IMR-90 (cell line): Measurements from ENCODE around the gene TYMS. TPM values are rescaled to one million over a fixed set of nuclear protein-coding genes. Genes with fewer than 3 reads are reported as not detected.

ENCODE experiments used
- ATAC-seq: fragments of 200-7000 bp; cut with Tn5 transposase; 2 replicates; pipeline ENCODE4 v1.9.1; 2020; ENCODE audit warnings: low read depth, mild to moderate bottlenecking, moderate library complexity
- BruUV-seq: library from RNA; stranded (reverse); fragments of 400-500 nt; replicated peaks from 2 replicates; lab custom pipeline; 2021; lab: Mats Ljungman, UMichigan
- CTCF ChIA-PET: fragments of 300-600 bp; formaldehyde crosslinking; extraction: SDS; loops from one replicate; lab custom pipeline; 2021; ENCODE audit warnings: antibody characterized with exemption; lab: Yijun Ruan, JAX
- POLR2A ChIA-PET: fragments of 300-600 bp; sonication (Branson Sonifier 250); formaldehyde crosslinking; loops from one replicate; lab custom pipeline; 2022; ENCODE audit warnings: antibody characterized with exemption; ENCODE audit not compliant: unreplicated experiment; lab: Charles Lee
- DNase-seq: peaks from one replicate; pipeline ENCODE4 v3.0.0; 2013
- H2AFZ ChIP-seq: replicated peaks from 2 replicates; pipeline ENCODE3; 2013; ENCODE audit warnings: low read length, mild to moderate bottlenecking; ENCODE audit not compliant: poor library complexity
- H2AK5ac ChIP-seq: 2 replicates; pipeline ENCODE4 v1.6.1; 2013; ENCODE audit warnings: low read depth, low read length, inconsistent platforms
- H2AK9ac ChIP-seq: replicated peaks from 2 replicates; pipeline ENCODE3; 2013; ENCODE audit warnings: mild to moderate bottlenecking, low read depth, low read length, moderate library complexity; ENCODE audit not compliant: poor library complexity
- H2BK120ac ChIP-seq: 2 replicates; pipeline ENCODE4 v1.6.1; 2013; ENCODE audit warnings: low read depth, low read length, inconsistent platforms
- H2BK15ac ChIP-seq: 3 replicates; pipeline ENCODE4 v1.6.1; 2013; ENCODE audit warnings: low read depth, low read length, inconsistent platforms
- H2BK20ac ChIP-seq: 2 replicates; pipeline ENCODE4 v1.6.1; 2013; ENCODE audit warnings: low read depth, mild to moderate bottlenecking, inconsistent platforms, low read length, moderate library complexity
- H2BK5ac ChIP-seq: 2 replicates; pipeline ENCODE4 v1.6.1; 2013; ENCODE audit warnings: mild to moderate bottlenecking, low read depth, low read length, inconsistent platforms; ENCODE audit not compliant: poor library complexity, severe bottlenecking
- H3K14ac ChIP-seq: replicated peaks from 2 replicates; pipeline ENCODE4 v1.6.1; 2013; ENCODE audit warnings: low read depth, low read length, inconsistent platforms
- H3K18ac ChIP-seq: 2 replicates; pipeline ENCODE4 v1.6.1; 2013; ENCODE audit warnings: low read depth, low read length, control low read depth
- H3K23ac ChIP-seq: 2 replicates; pipeline ENCODE4 v1.6.1; 2013; ENCODE audit warnings: low read depth, low read length, inconsistent platforms
- H3K27ac ChIP-seq: 2 replicates; pipeline ENCODE4 v1.5.1; 2013; ENCODE audit warnings: mild to moderate bottlenecking, control low read depth, low read length; ENCODE audit not compliant: insufficient read depth
- H3K27me3 ChIP-seq: 2 replicates; pipeline ENCODE4 v1.6.1; 2013; ENCODE audit warnings: low read length; ENCODE audit not compliant: control insufficient read depth, insufficient read depth
- H3K36me3 ChIP-seq: 2 replicates; pipeline ENCODE4 v1.6.1; 2013; ENCODE audit warnings: low read length, mixed read lengths; ENCODE audit not compliant: control insufficient read depth, insufficient read depth
- H3K4ac ChIP-seq: 2 replicates; pipeline ENCODE4 v1.6.1; 2013; ENCODE audit warnings: low read depth, low read length, inconsistent platforms
- H3K4me1 ChIP-seq: 2 replicates; pipeline ENCODE4 v1.6.1; 2013; ENCODE audit warnings: low read length, mixed read lengths; ENCODE audit not compliant: control insufficient read depth, insufficient read depth
- H3K4me2 ChIP-seq: 2 replicates; pipeline ENCODE4 v1.6.1; 2013; ENCODE audit warnings: low read depth, mild to moderate bottlenecking, control low read depth, low read length, moderate library complexity
- H3K4me3 ChIP-seq: 2 replicates; pipeline ENCODE4 v1.5.1; 2013; ENCODE audit warnings: low read depth, mild to moderate bottlenecking, control low read depth, low read length, moderate library complexity; ENCODE audit not compliant: insufficient read depth
- H3K56ac ChIP-seq: 2 replicates; pipeline ENCODE4 v1.6.1; 2013; ENCODE audit warnings: low read length, inconsistent platforms; ENCODE audit not compliant: insufficient read depth; ENCODE audit errors: extremely low read depth
- H3K79me1 ChIP-seq, 2 experiments: 2 replicates each; pipeline ENCODE4 v1.6.1; 2013; ENCODE audit warnings: low read length in 2 of 2, inconsistent platforms in 1 of 2, low read depth in 1 of 2
- H3K9ac ChIP-seq: 2 replicates; pipeline ENCODE4 v1.6.1; 2013; ENCODE audit warnings: low read depth, low read length, control low read depth
- H3K9me1 ChIP-seq: 2 replicates; pipeline ENCODE4 v1.6.1; 2013; ENCODE audit warnings: low read length, inconsistent platforms; ENCODE audit not compliant: insufficient read depth
- H3K9me3 ChIP-seq: 2 replicates; pipeline ENCODE4 v1.6.1; 2013; ENCODE audit warnings: low read length; ENCODE audit not compliant: control insufficient read depth, insufficient read depth
- H4K20me1 ChIP-seq: 2 replicates; pipeline ENCODE4 v1.6.1; 2013; ENCODE audit warnings: low read length, inconsistent platforms; ENCODE audit not compliant: insufficient read depth
- H4K5ac ChIP-seq: 2 replicates; pipeline ENCODE4 v1.6.1; 2013; ENCODE audit warnings: mild to moderate bottlenecking, low read depth, low read length, control low read depth
- H4K8ac ChIP-seq, 2 experiments: 2 replicates each; pipeline ENCODE4 v1.6.1; 2013; ENCODE audit warnings: low read depth in 2 of 2, low read length in 2 of 2, control low read depth in 1 of 2, inconsistent platforms in 1 of 2
- H4K91ac ChIP-seq: 2 replicates; pipeline ENCODE4 v1.6.1; 2013; ENCODE audit warnings: low read depth, low read length, inconsistent platforms; ENCODE audit not compliant: insufficient read depth
- BHLHE40 ChIP-seq: fragments of 150-350 bp; IDR thresholded peaks from 2 replicates; pipeline ENCODE4 v1.6.1; 2016; ENCODE audit warnings: mild to moderate bottlenecking, low read depth, low read length
- CEBPB ChIP-seq: IDR thresholded peaks from 2 replicates; pipeline ENCODE4 v1.6.1; 2012; ENCODE audit warnings: low read depth, low read length, improper control_type of control experiment
- ELK1 ChIP-seq: fragments of 150-350 bp; IDR thresholded peaks from 2 replicates; pipeline ENCODE4 v1.6.1; 2016; ENCODE audit warnings: low read depth, mild to moderate bottlenecking, low read length, moderate library complexity, borderline replicate concordance
- MAZ ChIP-seq: IDR thresholded peaks from 2 replicates; pipeline ENCODE4 v1.6.1; 2012; ENCODE audit warnings: low read depth, mild to moderate bottlenecking, low read length, improper control_type of control experiment, moderate library complexity, borderline replicate concordance
- MXI1 ChIP-seq: IDR thresholded peaks from 2 replicates; pipeline ENCODE4 v1.6.1; 2012; ENCODE audit warnings: low read depth, mild to moderate bottlenecking, low read length, moderate library complexity, borderline replicate concordance
- NFE2L2 ChIP-seq: fragments of 150-350 bp; IDR thresholded peaks from 2 replicates; pipeline ENCODE4 v1.6.1; 2016; ENCODE audit warnings: low read depth, mild to moderate bottlenecking, low read length
- POLR2A ChIP-seq: IDR thresholded peaks from 2 replicates; pipeline ENCODE4 v1.6.1; 2012; ENCODE audit warnings: mild to moderate bottlenecking, low read depth, low read length
- RAD21 ChIP-seq: IDR thresholded peaks from 2 replicates; pipeline ENCODE4 v1.6.1; 2012; ENCODE audit warnings: low read length, improper control_type of control experiment
- RCOR1 ChIP-seq: IDR thresholded peaks from 2 replicates; pipeline ENCODE4 v1.6.1; 2012; ENCODE audit warnings: mild to moderate bottlenecking, low read length, improper control_type of control experiment; ENCODE audit not compliant: insufficient replicate concordance
- SMC3 ChIP-seq: fragments of 150-350 bp; IDR thresholded peaks from 2 replicates; pipeline ENCODE4 v1.6.1; 2016; ENCODE audit warnings: low read depth, mild to moderate bottlenecking, antibody characterized with exemption, low read length, moderate library complexity
- WGBS, 2 experiments: methylation state at CpG; one replicate each; pipeline versions ENCODE4 v1.1.5 to v1.1.7; 2013; ENCODE audit warnings: missing lambda C conversion rate in 2 of 2; ENCODE audit not compliant: insufficient read length in 1 of 2; ENCODE audit errors: extremely low coverage in 2 of 2; 5-methylcytosine and 5-hydroxymethylcytosine counted together
- dilution Hi-C: fragments of 300-500 bp; cut with HindIII; formaldehyde crosslinking; loops from one replicate; pipeline ENCODE4 v1.14.3; 2018; ENCODE audit warnings: low sequenced_read_pairs; ENCODE audit not compliant: unreplicated experiment
- in situ Hi-C: fragments of 300-500 bp; cut with MboI; formaldehyde crosslinking; loops from 3 replicates; pipeline ENCODE4 v1.14.3; 2019; ENCODE audit warnings: low sequenced_read_pairs, inconsistent platforms, mixed read lengths
- intact Hi-C: fragments of 100-400 bp; cut with micrococcal nuclease; formaldehyde crosslinking; loops from 2 replicates; pipeline ENCODE4 v1.10.0; 2022
- polyA plus RNA-seq, 3 experiments: library from polyadenylated mRNA; depleted of rRNA; stranded (reverse); fragments of >200 nt; gene quantifications; 2 replicates each; pipeline ENCODE4 v1.2.3, GENCODE V29; 2012; ENCODE audit warnings: low replicate concordance in 1 of 3
- total RNA-seq: library from RNA; depleted of rRNA; stranded (reverse); fragments of >200 nt; gene quantifications from 2 replicates; pipeline ENCODE4 v1.2.3, GENCODE V29; 2012

Gene TYMS
- total and polyA plus RNA-seq, 2 of the 4 experiments (the other 2 are of a cell fraction) = 28.3 to 92.2 TPM

- Histone ChIP-seq H2AK9ac (no peak overlapping the region), H3K27ac (no peak overlapping the region), H4K5ac (no peak overlapping the region), H3K23ac (no peak overlapping the region), H3K79me1 (no peaks in the 10 kb centered on the region), H2BK20ac (no peak overlapping the region), H3K27me3 (no peaks in the 10 kb centered on the region), H4K91ac (no peak overlapping the region), H3K14ac (no peak overlapping the region), H3K4me1 (no peaks in the 10 kb centered on the region), H4K8ac (no peak overlapping the region), H3K4me2 (no peak overlapping the region), H3K9me1 (peaks cover 3% of the 10 kb centered on the region; the same call in 1 of the 2 replicates), H2BK15ac (no peak overlapping the region), H2BK5ac (no peak overlapping the region), H4K20me1 (no peaks in the 10 kb centered on the region), H3K18ac (no peak overlapping the region), H3K36me3 (peaks cover 22% of the 10 kb centered on the region), H3K56ac (no peak overlapping the region), H3K9ac (no peak overlapping the region), H3K9me3 (no peaks in the 10 kb centered on the region), H3K4me3 (no peak overlapping the region), H3K4ac (no peak overlapping the region), H2BK120ac (no peak overlapping the region), H2AK5ac (no peak overlapping the region), H2AFZ (no peak overlapping the region)
- intact Hi-C loops = no loop called here
- in situ Hi-C loops = no loop called here
- CTCF ChIA-PET = no interaction called here
- WGBS, 2 experiments = no CpG with 5 or more reads among the region's 4 CpGs
- DNase-seq (no peak), ATAC-seq (no peak)
- BruUV-seq = no TSS peak
- POLR2A ChIA-PET = no interaction called here
- TF ChIP-seq POLR2A (no peak), ELK1 (no peak), RAD21 (no peak), MXI1 (no peak), BHLHE40 (no peak), MAZ (no peak), CEBPB (no peak), SMC3 (no peak), RCOR1 (no peak), NFE2L2 (no peak)
- dilution Hi-C loops = no loop called here
These were observed 22.9 kb downstream of the TYMS start for GRCh38 chr18:680392-680791.
